NT2/D1 (cell line): ENCODE results near the gene TXLNG.

ENCODE experiments used
- DNase-seq: peaks from one replicate; pipeline ENCODE4 v3.0.0-alpha.2; 2011; ENCODE audit warnings: low read depth, low spot score
- H3K27me3 ChIP-seq: 2 replicates; pipeline ENCODE4 v1.6.0; 2011; ENCODE audit warnings: mild to moderate bottlenecking; ENCODE audit not compliant: insufficient read length, insufficient read depth
- H3K36me3 ChIP-seq: 2 replicates; pipeline ENCODE4 v1.6.1; 2011; ENCODE audit warnings: mild to moderate bottlenecking, low read length, mixed read lengths; ENCODE audit not compliant: insufficient read depth, insufficient read length
- H3K4me1 ChIP-seq: 2 replicates; pipeline ENCODE4 v1.5.1; 2011; ENCODE audit not compliant: insufficient read depth, insufficient read length
- H3K4me3 ChIP-seq: 2 replicates; pipeline ENCODE4 v1.5.1; 2011; ENCODE audit warnings: low read depth; ENCODE audit not compliant: insufficient read length
- H3K9ac ChIP-seq: 2 replicates; pipeline ENCODE4 v1.6.0; 2011; ENCODE audit warnings: low read depth; ENCODE audit not compliant: insufficient read length
- H3K9me3 ChIP-seq: 2 replicates; pipeline ENCODE4 v1.5.1; 2011; ENCODE audit warnings: mild to moderate bottlenecking, low read length; ENCODE audit not compliant: insufficient read depth
- SUZ12 ChIP-seq: IDR thresholded peaks from 2 replicates; pipeline ENCODE4 v1.6.1; 2011; ENCODE audit not compliant: insufficient read length, insufficient read depth; ENCODE audit errors: extremely low read depth
- YY1 ChIP-seq: IDR thresholded peaks from 2 replicates; pipeline ENCODE4 v1.6.1; 2011; ENCODE audit not compliant: insufficient read length, insufficient read depth
- ZNF274 ChIP-seq: IDR thresholded peaks from 2 replicates; pipeline ENCODE4 v1.6.1; 2011; ENCODE audit warnings: mild to moderate bottlenecking, low read depth, low read length

TXLNG gene

GRCh38 chrX:16814597-16814996 is 28.3 kb downstream of the TXLNG start:
- Histone ChIP-seq H3K9ac (no peak overlapping the region), H3K4me1 (no peaks in the 10 kb centered on the region), H3K9me3 (no peaks in the 10 kb centered on the region), H3K4me3 (no peak overlapping the region), H3K36me3 (peaks cover 16% of the 10 kb centered on the region), H3K27me3 (no peaks in the 10 kb centered on the region)
- TF ChIP-seq SUZ12 (no peak), YY1 (no peak), ZNF274 (no peak)
- DNase-seq = no peak

- DNase-seq = no peak
- no peaks in the 10 kb centered on the region for H3K9me3 ChIP-seq
- peaks cover 38% of the 10 kb centered on the region for H3K36me3 ChIP-seq
- H3K4me3 ChIP-seq = no peak overlapping the region
- H3K9ac ChIP-seq = no peak overlapping the region
- no peaks in the 10 kb centered on the region for H3K27me3 ChIP-seq
- no peaks in the 10 kb centered on the region for H3K4me1 ChIP-seq
- TF ChIP-seq YY1 (no peak), ZNF274 (no peak), SUZ12 (no peak)
These were observed 33.4 kb downstream of the TXLNG start for GRCh38 chrX:16819634-16820033.

- TF ChIP-seq SUZ12 (no peak), YY1 (no peak), ZNF274 (no peak)
- Histone ChIP-seq H3K9me3 (no peaks in the 10 kb centered on the region), H3K4me1 (no peaks in the 10 kb centered on the region), H3K9ac (no peak overlapping the region), H3K4me3 (no peak overlapping the region), H3K27me3 (no peaks in the 10 kb centered on the region), H3K36me3 (peaks cover 44% of the 10 kb centered on the region)
- no peak for DNase-seq
These were observed 36.5 kb downstream of the TXLNG start for GRCh38 chrX:16822723-16823122.

- Histone ChIP-seq H3K9ac (no peak overlapping the region), H3K4me1 (no peaks in the 10 kb centered on the region), H3K27me3 (no peaks in the 10 kb centered on the region), H3K4me3 (no peak overlapping the region), H3K9me3 (no peaks in the 10 kb centered on the region), H3K36me3 (peaks cover 44% of the 10 kb centered on the region)
- TF ChIP-seq SUZ12 (no peak), YY1 (no peak), ZNF274 (no peak)
- DNase-seq = no peak
These were observed 39.2 kb downstream of the TXLNG start for GRCh38 chrX:16825264-16826035.

GRCh38 chrX:16826207-16826606 is 39.9 kb downstream of the TXLNG start:
- no peak overlapping the region for H3K4me3 ChIP-seq
- no peaks in the 10 kb centered on the region for H3K4me1 ChIP-seq
- no peaks in the 10 kb centered on the region for H3K9me3 ChIP-seq
- no peak for DNase-seq
- H3K9ac ChIP-seq = no peak overlapping the region
- peaks cover 44% of the 10 kb centered on the region for H3K36me3 ChIP-seq
- H3K27me3 ChIP-seq = no peaks in the 10 kb centered on the region
- TF ChIP-seq SUZ12 (no peak), ZNF274 (no peak), YY1 (no peak)

- Histone ChIP-seq H3K9ac (no peak overlapping the region), H3K27me3 (no peaks in the 10 kb centered on the region), H3K9me3 (no peaks in the 10 kb centered on the region), H3K4me3 (no peak overlapping the region), H3K36me3 (peaks cover 50% of the 10 kb centered on the region), H3K4me1 (no peaks in the 10 kb centered on the region)
- no peak for TF ChIP-seq ZNF274
- no peak for TF ChIP-seq YY1
- no peak for TF ChIP-seq SUZ12
- DNase-seq = no peak
These were observed 41.0 kb downstream of the TXLNG start for GRCh38 chrX:16827225-16827624.

GRCh38 chrX:16828124-16828908 is 42.0 kb downstream of the TXLNG start:
- H3K9me3 ChIP-seq = no peaks in the 10 kb centered on the region
- no peak overlapping the region for H3K9ac ChIP-seq
- no peak overlapping the region for H3K4me3 ChIP-seq
- no peak for DNase-seq
- no peak for TF ChIP-seq SUZ12
- TF ChIP-seq YY1 = no peak
- TF ChIP-seq ZNF274 = no peak
- no peaks in the 10 kb centered on the region for H3K4me1 ChIP-seq
- no peaks in the 10 kb centered on the region for H3K27me3 ChIP-seq
- peaks cover 52% of the 10 kb centered on the region for H3K36me3 ChIP-seq
